Hepatocyte (in vitro differentiated cells): ENCODE results near the gene KRTAP10-5. TPM values are rescaled to one million over a fixed set of nuclear protein-coding genes. Genes with fewer than 3 reads are reported as not detected.

Experiments used
- DNase-seq: peaks from one replicate; pipeline ENCODE4 v3.0.0-alpha.2; 2016; ENCODE audit warnings: low spot score
- H2AFZ ChIP-seq: fragments of 200-600 bp; sonication (generic); 2 replicates; pipeline ENCODE4 v1.6.0; 2016; ENCODE audit warnings: antibody characterized with exemption, mild to moderate bottlenecking
- H3K27ac ChIP-seq: fragments of 200-600 bp; sonication (generic); 2 replicates; pipeline ENCODE4 v1.5.1; 2016; ENCODE audit warnings: mild to moderate bottlenecking
- H3K27me3 ChIP-seq: fragments of 200-600 bp; sonication (generic); 2 replicates; pipeline ENCODE4 v1.6.1; 2016
- H3K36me3 ChIP-seq: fragments of 200-600 bp; sonication (generic); replicated peaks from 2 replicates; pipeline ENCODE4 v1.5.1; 2016; ENCODE audit warnings: low read depth; ENCODE audit not compliant: insufficient read depth
- H3K4me1 ChIP-seq: fragments of 200-600 bp; sonication (generic); 2 replicates; pipeline ENCODE4 v1.5.1; 2016; ENCODE audit warnings: mild to moderate bottlenecking, moderate library complexity; ENCODE audit not compliant: insufficient read depth
- H3K4me2 ChIP-seq: fragments of 200-600 bp; sonication (generic); 2 replicates; pipeline ENCODE4 v1.6.0; 2016
- H3K4me3 ChIP-seq: fragments of 200-600 bp; sonication (generic); 2 replicates; pipeline ENCODE4 v1.5.1; 2016; ENCODE audit warnings: mild to moderate bottlenecking
- H3K79me2 ChIP-seq: fragments of 200-600 bp; sonication (generic); 2 replicates; pipeline ENCODE4 v1.6.0; 2017; ENCODE audit warnings: mild to moderate bottlenecking
- H3K9me2 ChIP-seq: fragments of 200-600 bp; sonication (generic); replicated peaks from 2 replicates; pipeline ENCODE4 v1.6.0; 2017; ENCODE audit warnings: mild to moderate bottlenecking; ENCODE audit not compliant: insufficient read depth
- H3K9me3 ChIP-seq: fragments of 200-600 bp; sonication (generic); 2 replicates; pipeline ENCODE4 v1.5.1; 2016; ENCODE audit warnings: low read depth, mild to moderate bottlenecking
- H4K20me1 ChIP-seq: fragments of 200-600 bp; sonication (generic); 2 replicates; pipeline ENCODE4 v1.6.0; 2016; ENCODE audit warnings: mild to moderate bottlenecking; ENCODE audit not compliant: insufficient read depth, poor library complexity, severe bottlenecking
- CTCF ChIP-seq: fragments of 200-600 bp; sonication (generic); IDR thresholded peaks from 2 replicates; pipeline ENCODE4 v1.5.1; 2016; ENCODE audit warnings: antibody characterized with exemption, mild to moderate bottlenecking; ENCODE audit not compliant: poor library complexity
- EZH2 ChIP-seq: fragments of 200-600 bp; sonication (generic); IDR thresholded peaks from 2 replicates; pipeline ENCODE4 v1.6.1; 2016; ENCODE audit warnings: antibody characterized with exemption, mild to moderate bottlenecking, borderline replicate concordance
- EZH2phosphoT487 ChIP-seq: fragments of 200-600 bp; sonication (generic); IDR thresholded peaks from one replicate; pipeline ENCODE4 v1.6.1; 2018; ENCODE audit warnings: antibody characterized with exemption, mild to moderate bottlenecking, low read depth, moderate library complexity; ENCODE audit not compliant: unreplicated experiment, severe bottlenecking
- WGBS: methylation state at CpG from one replicate; pipeline ENCODE4 v1.1.6; 2016; ENCODE audit warnings: low lambda C conversion rate; ENCODE audit errors: missing lambda C conversion rate; 5-methylcytosine and 5-hydroxymethylcytosine counted together
- polyA plus RNA-seq: library from polyadenylated mRNA; unstranded; fragments of >200 nt; fragmentation: Nextera tagmentation; extraction: Ambion mirVana; gene quantifications from 2 replicates; pipeline ENCODE4 v1.2.1, GENCODE V29; 2016
- total RNA-seq: library from RNA; depleted of rRNA; stranded (reverse); fragments of >200 nt; gene quantifications from 2 replicates; pipeline ENCODE4 v1.2.3, GENCODE V29; 2014

KRTAP10-5 gene
- total and polyA plus RNA-seq, 2 experiments from 2014 or later = not detected

DNA sequence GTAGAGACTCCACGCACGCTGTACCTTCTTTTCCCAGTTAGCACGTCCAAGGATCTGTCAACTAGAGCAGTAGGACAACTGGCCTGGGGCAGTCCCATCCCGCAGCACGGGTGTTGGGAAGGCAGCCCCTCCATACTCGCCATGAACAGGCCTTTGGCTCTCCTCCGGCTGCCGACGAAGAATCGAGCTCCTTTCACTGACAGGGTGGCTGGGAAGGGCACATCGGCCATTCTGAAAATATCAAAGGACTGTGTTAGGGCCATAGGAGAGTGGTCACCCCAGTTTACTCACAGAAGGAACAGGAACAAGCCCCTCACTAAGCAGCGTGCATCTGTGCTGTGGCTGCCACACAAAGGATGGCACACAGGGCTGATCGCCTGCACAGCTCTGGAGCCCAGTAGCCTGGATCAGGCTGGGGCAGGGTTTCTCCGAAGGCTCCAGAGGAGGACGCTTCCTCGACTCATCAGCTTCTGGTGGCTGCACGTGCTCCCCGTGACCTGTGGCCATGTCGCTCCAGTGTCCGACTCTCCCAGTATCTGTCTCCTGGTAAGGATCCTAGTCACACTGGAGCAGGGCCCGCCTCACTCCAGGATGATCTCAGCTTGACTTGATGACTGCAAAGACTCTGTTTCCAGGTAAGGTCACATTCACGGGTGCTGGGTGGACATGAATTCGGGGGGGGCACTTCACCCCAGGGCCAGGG is 49.4 kb downstream of the KRTAP10-5 start:
- H3K36me3 ChIP-seq = no peaks in the 10 kb centered on the region
- H3K9me3 ChIP-seq = no peaks in the 10 kb centered on the region

DNA sequence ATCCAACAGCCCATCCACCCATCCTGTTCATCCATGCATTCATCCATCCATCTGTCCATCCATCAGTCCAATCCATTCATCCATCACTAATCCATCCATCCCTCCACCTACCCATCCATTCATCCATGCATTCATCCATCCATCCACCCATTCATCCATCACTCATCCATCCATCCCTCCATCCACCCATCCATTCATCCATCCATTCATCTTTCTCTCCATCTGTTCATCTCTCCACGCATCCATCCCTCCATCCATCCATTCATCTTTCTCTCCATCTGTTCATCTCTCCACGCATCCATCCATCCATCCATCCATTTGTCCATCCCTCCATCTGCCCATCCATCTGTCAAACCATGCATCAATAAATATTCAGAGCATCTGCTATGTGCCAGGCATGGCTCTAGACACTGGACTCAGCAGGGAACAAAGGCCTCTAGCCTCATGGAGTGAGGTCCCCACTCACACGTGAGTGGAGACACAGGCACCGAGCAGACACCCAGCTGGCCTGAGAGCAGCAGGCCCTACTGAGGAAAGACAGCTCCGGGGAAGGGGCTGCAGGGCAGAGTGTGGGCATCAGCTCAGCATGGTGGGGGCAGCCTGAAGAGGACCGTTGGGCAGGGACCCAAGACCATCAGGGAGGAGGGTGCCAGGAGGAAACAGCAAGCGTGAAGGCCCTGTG is 50.0 kb downstream of the KRTAP10-5 start:
- Histone ChIP-seq H4K20me1 (no peaks in the 10 kb centered on the region), H3K4me1 (no peaks in the 10 kb centered on the region), H3K27me3 (no peaks in the 10 kb centered on the region), H3K9me3 (no peaks in the 10 kb centered on the region), H3K4me3 (no peak overlapping the region), H2AFZ (no peak overlapping the region), H3K9me2 (no peaks in the 10 kb centered on the region), H3K79me2 (no peaks in the 10 kb centered on the region), H3K4me2 (no peak overlapping the region), H3K36me3 (no peaks in the 10 kb centered on the region), H3K27ac (no peak overlapping the region)
- 87% methylated on average over 7 of the region's 7 CpGs for WGBS
- TF ChIP-seq EZH2phosphoT487 (no peak), EZH2 (no peak), CTCF (no peak)
- DNase-seq = no peak

More for the DNA sequence above, 49.4 kb downstream of the KRTAP10-5 start:
- Histone ChIP-seq H3K9me2 (no peaks in the 10 kb centered on the region), H3K79me2 (no peaks in the 10 kb centered on the region), H2AFZ (no peak overlapping the region), H4K20me1 (no peaks in the 10 kb centered on the region), H3K27ac (no peak overlapping the region), H3K27me3 (no peaks in the 10 kb centered on the region), H3K4me3 (no peak overlapping the region), H3K4me2 (no peak overlapping the region), H3K4me1 (no peaks in the 10 kb centered on the region)
- DNase-seq = no peak
- WGBS = 93% methylated on average over 23 of the region's 23 CpGs
- no peak for TF ChIP-seq EZH2phosphoT487
- no peak for TF ChIP-seq CTCF
- no peak for TF ChIP-seq EZH2

GRCh38 chr21:44529503-44530125 is 50.8 kb downstream of the KRTAP10-5 start:
- H3K9me2 ChIP-seq = no peaks in the 10 kb centered on the region
- H3K27me3 ChIP-seq = no peaks in the 10 kb centered on the region
- DNase-seq = no peak
- no peak overlapping the region for H3K27ac ChIP-seq
- H3K79me2 ChIP-seq = no peaks in the 10 kb centered on the region
- no peaks in the 10 kb centered on the region for H4K20me1 ChIP-seq
- 88% methylated on average over 23 of the region's 23 CpGs for WGBS
- H2AFZ ChIP-seq = no peak overlapping the region
- H3K4me1 ChIP-seq = no peaks in the 10 kb centered on the region
- H3K36me3 ChIP-seq = no peaks in the 10 kb centered on the region
- no peak overlapping the region for H3K4me2 ChIP-seq
- no peaks in the 10 kb centered on the region for H3K9me3 ChIP-seq
- H3K4me3 ChIP-seq = no peak overlapping the region
- TF ChIP-seq CTCF = no peak
- no peak for TF ChIP-seq EZH2
- no peak for TF ChIP-seq EZH2phosphoT487

Other genes with a start within 250 kb of the KRTAP10-5 start
- gene CFAP410, start 241.2 kb downstream of the KRTAP10-5 start, total RNA-seq = 17.1 and 20.3 TPM in 2 replicates
- gene CFAP410, start 241.2 kb downstream of the KRTAP10-5 start, polyA plus RNA-seq = 33.6 and 40.4 TPM in 2 replicates
- gene TRPM2, start 227.0 kb downstream of the KRTAP10-5 start, total RNA-seq = 0.24 and 0.50 TPM in 2 replicates
- 0.25 TPM in 1 of 2 replicates, not detected in the other for gene TRPM2, start 227.0 kb downstream of the KRTAP10-5 start, polyA plus RNA-seq
- 7.3 and 7.8 TPM in 2 replicates for gene LRRC3, start 125.1 kb downstream of the KRTAP10-5 start, total RNA-seq
- 5.6 and 7.2 TPM in 2 replicates for gene LRRC3, start 125.1 kb downstream of the KRTAP10-5 start, polyA plus RNA-seq
- gene KRTAP10-1, start 40.4 kb downstream of the KRTAP10-5 start, total RNA-seq = not detected in 2 replicates
- gene KRTAP10-1, start 40.4 kb downstream of the KRTAP10-5 start, polyA plus RNA-seq = not detected in 2 replicates
- not detected in 2 replicates for gene KRTAP10-2, start 29.1 kb downstream of the KRTAP10-5 start, total RNA-seq
- gene KRTAP10-2, start 29.1 kb downstream of the KRTAP10-5 start, polyA plus RNA-seq = not detected in 2 replicates
- not detected in 2 replicates for gene KRTAP10-3, start 21.8 kb downstream of the KRTAP10-5 start, total RNA-seq
- gene KRTAP10-3, start 21.8 kb downstream of the KRTAP10-5 start, polyA plus RNA-seq = not detected in 2 replicates
- not detected in 2 replicates for gene KRTAP10-4, start 6.9 kb downstream of the KRTAP10-5 start, total RNA-seq
- not detected in 2 replicates for gene KRTAP10-4, start 6.9 kb downstream of the KRTAP10-5 start, polyA plus RNA-seq
- gene KRTAP10-6, start 11.9 kb upstream of the KRTAP10-5 start, total RNA-seq = not detected in 2 replicates
- not detected in 2 replicates for gene KRTAP10-6, start 11.9 kb upstream of the KRTAP10-5 start, polyA plus RNA-seq
- gene KRTAP10-7, start 20.0 kb upstream of the KRTAP10-5 start, total RNA-seq = not detected in 2 replicates
- not detected in 2 replicates for gene KRTAP10-7, start 20.0 kb upstream of the KRTAP10-5 start, polyA plus RNA-seq
- not detected in 2 replicates for gene KRTAP10-8, start 31.5 kb upstream of the KRTAP10-5 start, total RNA-seq
- not detected in 2 replicates for gene KRTAP10-8, start 31.5 kb upstream of the KRTAP10-5 start, polyA plus RNA-seq
- not detected in 2 replicates for gene KRTAP10-9, start 46.5 kb upstream of the KRTAP10-5 start, total RNA-seq
- gene KRTAP10-9, start 46.5 kb upstream of the KRTAP10-5 start, polyA plus RNA-seq = not detected in 2 replicates
- not detected in 2 replicates for gene KRTAP10-10, start 56.8 kb upstream of the KRTAP10-5 start, total RNA-seq
- gene KRTAP10-10, start 56.8 kb upstream of the KRTAP10-5 start, polyA plus RNA-seq = not detected in 2 replicates
- not detected in 2 replicates for gene KRTAP10-11, start 65.8 kb upstream of the KRTAP10-5 start, total RNA-seq
- not detected in 2 replicates for gene KRTAP10-11, start 65.8 kb upstream of the KRTAP10-5 start, polyA plus RNA-seq
- gene KRTAP12-4, start 74.1 kb upstream of the KRTAP10-5 start, total RNA-seq = not detected in 2 replicates
- not detected in 2 replicates for gene KRTAP12-4, start 74.1 kb upstream of the KRTAP10-5 start, polyA plus RNA-seq
- gene KRTAP12-3, start 77.3 kb upstream of the KRTAP10-5 start, total RNA-seq = not detected in 2 replicates
- not detected in 2 replicates for gene KRTAP12-3, start 77.3 kb upstream of the KRTAP10-5 start, polyA plus RNA-seq
- gene KRTAP12-2, start 86.3 kb upstream of the KRTAP10-5 start, total RNA-seq = not detected in 2 replicates
- not detected in 2 replicates for gene KRTAP12-2, start 86.3 kb upstream of the KRTAP10-5 start, polyA plus RNA-seq
- not detected in 2 replicates for gene KRTAP12-1, start 101.6 kb upstream of the KRTAP10-5 start, total RNA-seq
- not detected in 2 replicates for gene KRTAP12-1, start 101.6 kb upstream of the KRTAP10-5 start, polyA plus RNA-seq
- not detected in 2 replicates for gene KRTAP10-12, start 116.6 kb upstream of the KRTAP10-5 start, total RNA-seq
- not detected in 2 replicates for gene KRTAP10-12, start 116.6 kb upstream of the KRTAP10-5 start, polyA plus RNA-seq
- 0.16 TPM in 1 of 2 replicates, not detected in the other for gene TSPEAR, start 131.0 kb upstream of the KRTAP10-5 start, total RNA-seq
- 0.35 and 0.66 TPM in 2 replicates for gene TSPEAR, start 131.0 kb upstream of the KRTAP10-5 start, polyA plus RNA-seq
- 45.8 and 61.6 TPM in 2 replicates for gene UBE2G2, start 221.2 kb upstream of the KRTAP10-5 start, total RNA-seq
- gene UBE2G2, start 221.2 kb upstream of the KRTAP10-5 start, polyA plus RNA-seq = 50.4 and 55.2 TPM in 2 replicates
- gene SUMO3, start 237.5 kb upstream of the KRTAP10-5 start, total RNA-seq = 68.5 and 77.2 TPM in 2 replicates
- 97.0 and 107 TPM in 2 replicates for gene SUMO3, start 237.5 kb upstream of the KRTAP10-5 start, polyA plus RNA-seq